ENCODE data around the gene RAB29. TPM values are rescaled to one million over a fixed set of nuclear protein-coding genes. Genes with fewer than 3 reads are reported as not detected.

Gene RAB29
- total and polyA plus RNA-seq, 11 donors = 6.5 to 26.0 (median 15.1) TPM

DNA sequence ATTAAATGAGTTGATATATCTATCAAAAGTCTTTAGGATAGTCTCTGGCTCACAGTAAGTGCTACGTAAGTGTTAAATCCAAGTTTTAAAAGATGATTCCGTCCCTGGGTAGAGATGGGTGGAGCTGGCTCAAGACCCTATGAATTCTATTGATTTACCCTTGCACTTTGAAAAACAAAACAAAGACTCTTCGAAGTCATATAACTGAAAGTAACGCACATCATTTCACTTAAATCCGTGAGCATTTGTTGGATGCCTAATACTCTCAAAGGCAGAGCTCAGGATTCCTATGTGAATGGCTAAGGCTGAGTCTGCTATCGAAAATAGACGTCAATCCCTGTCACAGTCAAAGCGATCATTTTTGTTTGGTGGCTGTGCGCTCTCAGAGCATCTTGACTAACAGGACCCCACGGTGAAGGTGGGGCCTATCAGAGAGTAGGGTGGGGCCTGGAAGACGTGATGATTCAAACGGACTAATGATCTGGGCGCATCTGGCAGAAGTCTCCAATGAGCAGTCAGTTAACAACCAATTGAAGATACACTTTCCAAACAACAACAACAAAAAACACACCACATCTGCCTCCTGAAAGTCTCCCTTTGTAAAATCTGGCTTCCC lies 24.1 kb downstream of the RAB29 start:
- 78 to 86% (median 82%) methylated on average over 13 of the region's 13 CpGs for WGBS, 4 donors
- Histone ChIP-seq H3K27me3 (no peaks in the 10 kb centered on the region), H3K36me3 (peaks cover 0 to 4% (median 0%) of the 10 kb centered on the region in 9 donors), H3K27ac (peak overlapping the region in 1 of 12 donors; percentile 93), H3K4me3 (peak overlapping the region in 1 of 12 donors; percentile 80), H3K9me3 (no peaks in the 10 kb centered on the region), H3K4me1 (peaks cover 8 to 27% (median 20%) of the 10 kb centered on the region in 12 donors)
- no peak for ATAC-seq
- no peak for DNase-seq
- no peak for TF ChIP-seq POLR2A (IDR thresholded peaks at IDR 0.05)
- TF ChIP-seq, protein P1, sequence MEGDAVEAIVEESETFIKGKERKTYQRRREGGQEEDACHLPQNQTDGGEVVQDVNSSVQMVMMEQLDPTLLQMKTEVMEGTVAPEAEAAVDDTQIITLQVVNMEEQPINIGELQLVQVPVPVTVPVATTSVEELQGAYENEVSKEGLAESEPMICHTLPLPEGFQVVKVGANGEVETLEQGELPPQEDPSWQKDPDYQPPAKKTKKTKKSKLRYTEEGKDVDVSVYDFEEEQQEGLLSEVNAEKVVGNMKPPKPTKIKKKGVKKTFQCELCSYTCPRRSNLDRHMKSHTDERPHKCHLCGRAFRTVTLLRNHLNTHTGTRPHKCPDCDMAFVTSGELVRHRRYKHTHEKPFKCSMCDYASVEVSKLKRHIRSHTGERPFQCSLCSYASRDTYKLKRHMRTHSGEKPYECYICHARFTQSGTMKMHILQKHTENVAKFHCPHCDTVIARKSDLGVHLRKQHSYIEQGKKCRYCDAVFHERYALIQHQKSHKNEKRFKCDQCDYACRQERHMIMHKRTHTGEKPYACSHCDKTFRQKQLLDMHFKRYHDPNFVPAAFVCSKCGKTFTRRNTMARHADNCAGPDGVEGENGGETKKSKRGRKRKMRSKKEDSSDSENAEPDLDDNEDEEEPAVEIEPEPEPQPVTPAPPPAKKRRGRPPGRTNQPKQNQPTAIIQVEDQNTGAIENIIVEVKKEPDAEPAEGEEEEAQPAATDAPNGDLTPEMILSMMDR (IDR thresholded peaks at IDR 0.05) = no peak
- intact Hi-C loops (cut with DNase I) = loop anchor here in 2 of 10 donors (2.0 to 5.0 kb wide), 3 partner anchors 24 to 61 kb away; partner anchors contain the start of genes RAB29 (in 1 of the 2) and SLC41A1 (in 1 of the 2)

DNA sequence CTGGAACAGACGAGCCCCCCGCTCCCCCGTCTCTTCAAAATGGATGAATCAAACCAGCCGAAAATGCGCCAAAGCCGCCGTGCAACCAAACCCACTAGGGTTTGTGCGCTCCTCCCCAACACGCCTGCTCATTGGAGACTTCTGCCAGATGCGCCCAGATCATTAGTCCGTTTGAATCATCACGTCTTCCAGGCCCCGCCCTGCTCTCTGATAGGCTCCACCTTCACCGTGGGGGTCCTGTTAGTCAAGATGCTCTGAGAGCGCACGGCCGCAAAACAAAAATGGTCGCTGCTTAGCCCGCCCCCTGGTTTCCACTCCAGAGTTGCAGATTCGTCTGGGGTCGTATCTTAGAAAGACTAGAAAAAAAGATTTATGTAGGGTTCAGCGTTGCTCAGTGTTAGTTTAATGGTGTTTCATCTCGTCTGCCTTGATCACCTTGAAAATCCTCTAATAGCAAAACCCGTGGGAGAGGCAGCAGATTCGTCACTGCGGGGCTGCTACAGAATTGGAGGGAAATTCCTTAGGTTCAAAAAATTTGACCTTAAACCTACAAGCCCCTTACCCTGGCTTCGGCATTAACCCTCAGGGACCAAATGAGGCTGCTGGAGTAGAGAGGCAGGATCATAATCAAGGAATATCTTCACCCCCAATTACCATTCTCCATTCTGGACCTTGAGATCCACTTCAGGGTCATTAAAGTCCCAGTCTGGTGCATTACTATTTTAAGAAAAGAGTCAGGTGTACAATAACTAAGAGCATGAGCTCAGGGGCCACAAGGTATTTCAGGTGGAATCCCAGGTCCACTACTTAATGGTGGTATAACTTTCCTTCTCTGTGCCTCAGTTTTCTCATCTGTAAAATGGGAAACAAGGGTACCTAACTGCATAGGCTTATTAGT lies 24.9 kb downstream of the RAB29 start, which contains the start of gene NUCKS1:
Gene NUCKS1 (minus strand): TSS at position 45 of the 898 bp plus-strand sequence. CDS start 209 bp downstream, outside the sequence.
- DNase-seq = peak; percentile 98 to 100 (median 99)
- intact Hi-C loops (cut with DNase I) = loop anchor here in 3 of 10 donors (1.0 to 5.0 kb wide), 5 partner anchors 24 to 63 kb away; partner anchors contain the start of genes RAB29 (in 2 of the 3) and SLC41A1 (in 2 of the 3)
- WGBS, 4 donors = 0% methylated on average over 18 to 27 of the region's 27 CpGs
- Histone ChIP-seq H3K27me3 (no peaks in the 10 kb centered on the region), H3K27ac (peak within 1 kb of the TSS; percentile 91 to 99 (median 96)), H3K9me3 (no peaks in the 10 kb centered on the region), H3K36me3 (peaks cover 0 to 4% (median 0%) of the 10 kb centered on the region in 9 donors), H3K4me1 (peaks cover 8 to 35% (median 27%) of the 10 kb centered on the region in 12 donors), H3K4me3 (peak within 1 kb of the TSS; percentile 49 to 91 (median 79))
- ATAC-seq = peak; percentile 87 to 93 (median 92)
- TF ChIP-seq, protein P1 (IDR thresholded peaks at IDR 0.05) = peak in 8 of 12 donors; percentile 32 to 75 (median 41)
- peak in 1 of 2 donors; percentile 58 for TF ChIP-seq POLR2A (IDR thresholded peaks at IDR 0.05)

DNA sequence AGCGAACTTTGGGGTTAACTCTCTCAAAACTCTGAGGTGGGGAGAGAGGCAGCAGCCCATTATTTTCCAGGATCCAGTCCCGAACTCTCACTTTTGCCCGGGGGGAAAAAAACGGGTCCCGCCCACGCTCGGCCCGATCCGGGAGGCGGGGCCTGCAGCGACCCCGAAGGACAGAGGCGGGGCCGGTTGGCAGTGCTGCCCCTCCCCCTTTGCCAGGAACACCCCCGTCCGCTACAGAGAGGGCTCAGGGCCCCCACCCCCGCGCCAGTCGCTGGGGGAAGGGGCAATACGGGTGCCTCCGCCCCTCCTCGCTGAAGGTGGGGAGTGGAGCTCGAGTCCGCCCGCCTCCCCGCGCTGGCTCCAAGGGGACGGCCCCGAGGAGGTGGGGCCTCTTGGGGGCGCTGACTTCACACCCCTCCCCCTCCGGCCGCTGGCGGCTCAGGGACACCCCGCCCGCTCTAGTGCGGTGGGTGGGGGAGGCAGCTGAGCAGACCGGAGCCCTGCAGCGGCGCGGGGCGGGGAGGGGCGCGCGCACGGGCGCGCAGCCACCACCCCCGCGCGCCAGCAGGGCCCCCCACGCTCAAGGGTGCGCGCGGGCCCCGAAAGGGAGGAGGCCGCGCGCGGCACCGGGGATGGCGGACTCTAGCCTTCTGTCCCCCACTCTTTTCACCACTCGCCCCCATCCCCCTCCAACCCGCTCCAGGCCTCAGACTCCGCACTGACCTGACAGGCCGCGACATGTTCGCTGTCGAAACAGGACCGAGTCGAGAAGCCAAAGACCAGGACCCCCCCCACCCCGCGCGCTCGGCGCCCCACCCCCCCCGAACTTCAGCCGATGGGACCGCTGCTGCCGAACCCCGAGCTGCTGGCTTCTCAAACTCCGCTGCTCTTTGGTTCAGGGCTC lies 25.8 kb downstream of the RAB29 start:
- Histone ChIP-seq H3K4me3 (peak overlapping the region; percentile 49 to 91 (median 79)), H3K36me3 (peaks cover 0 to 4% (median 0%) of the 10 kb centered on the region in 9 donors), H3K4me1 (peaks cover 8 to 39% (median 30%) of the 10 kb centered on the region in 12 donors), H3K9me3 (no peaks in the 10 kb centered on the region), H3K27me3 (no peaks in the 10 kb centered on the region), H3K27ac (peak overlapping the region; percentile 91 to 99 (median 96))
- DNase-seq (peak; percentile 96 to 98 (median 97)), ATAC-seq (peak; percentile 85 to 94 (median 91))
- intact Hi-C loops (cut with DNase I) = loop anchor here in 4 of 10 donors (1.0 to 5.0 kb wide), 6 partner anchors 25 to 64 kb away; partner anchors contain the start of genes RAB29 (in 2 of the 4) and SLC41A1 (in 2 of the 4)
- TF ChIP-seq, protein P1 (IDR thresholded peaks at IDR 0.05) = peak in 3 of 12 donors; percentile 8 to 15 (median 9)
- TF ChIP-seq POLR2A (IDR thresholded peaks at IDR 0.05) = peak; percentile 35 to 68
- WGBS, 4 donors = 0 to 2% (median 1%) methylated on average over 31 to 81 of the region's 81 CpGs

Measured in heart left ventricle (tissue), 16 donors.